ENCODE measurements around the gene CA9. TPM values are rescaled to one million over a fixed set of nuclear protein-coding genes. Genes with fewer than 3 reads are reported as not detected.

The CA9 gene
- total and polyA plus RNA-seq, 2 donors from 2014 or later, result 0.67 to 0.85 TPM

GRCh38 chr9:35691757-35692301 is 18.1 kb downstream of the CA9 start:
- intact Hi-C loops (cut with DNase I), result no loop called here
- no peak overlapping the region for H3K9ac ChIP-seq (ENCODE audit: low read length in 3 of 3)
- peak overlapping the region in 1 of 3 donors; percentile 74 for H3K4me3 ChIP-seq (ENCODE audit: low read length in 3 of 3)
- H3K27ac ChIP-seq (ENCODE audit: low read depth in 2 of 2, low read length in 2 of 2), result no peak overlapping the region
- no peaks in the 10 kb centered on the region for H3K27me3 ChIP-seq (ENCODE audit: control insufficient read depth, insufficient read depth, low read length)
- TF ChIP-seq CTCF (IDR thresholded peaks at IDR 0.05; ENCODE audit: borderline replicate concordance, extremely low read depth, insufficient read depth), result no peak
- peaks cover 0 to 6% (median 0%) of the 10 kb centered on the region in 3 donors for H3K4me1 ChIP-seq (ENCODE audit: control insufficient read depth in 2 of 3, insufficient read depth in 2 of 3, low read depth in 1 of 3, low read length in 3 of 3)
- DNase-seq (peak in 1 of 5 donors; percentile 63), FAIRE-seq (no peak)
- peaks cover 0 to 2% (median under 1%) of the 10 kb centered on the region in 3 donors for H3K36me3 ChIP-seq (ENCODE audit: control insufficient read depth in 2 of 3, insufficient read depth in 3 of 3, low read length in 3 of 3)
- H3K9me3 ChIP-seq (ENCODE audit: control insufficient read depth in 2 of 3, insufficient read depth in 1 of 3, low read length in 3 of 3), result no peaks in the 10 kb centered on the region

GRCh38 chr9:35695943-35696401 is 22.2 kb downstream of the CA9 start:
- H3K4me1 ChIP-seq (ENCODE audit: control insufficient read depth in 2 of 3, insufficient read depth in 2 of 3, low read depth in 1 of 3, low read length in 3 of 3), result peaks cover 0 to 2% (median 0%) of the 10 kb centered on the region in 3 donors
- no peaks in the 10 kb centered on the region for H3K27me3 ChIP-seq (ENCODE audit: control insufficient read depth, insufficient read depth, low read length)
- no peak overlapping the region for H3K27ac ChIP-seq (ENCODE audit: low read depth in 2 of 2, low read length in 2 of 2)
- DNase-seq (no peak), FAIRE-seq (no peak)
- no peak overlapping the region for H3K9ac ChIP-seq (ENCODE audit: low read length in 3 of 3)
- intact Hi-C loops (cut with DNase I), result no loop called here
- H3K9me3 ChIP-seq (ENCODE audit: control insufficient read depth in 2 of 3, insufficient read depth in 1 of 3, low read length in 3 of 3), result no peaks in the 10 kb centered on the region
- no peak overlapping the region for H3K4me3 ChIP-seq (ENCODE audit: low read length in 3 of 3)
- TF ChIP-seq CTCF (IDR thresholded peaks at IDR 0.05; ENCODE audit: borderline replicate concordance, extremely low read depth, insufficient read depth), result no peak
- H3K36me3 ChIP-seq (ENCODE audit: control insufficient read depth in 2 of 3, insufficient read depth in 3 of 3, low read length in 3 of 3), result peaks cover 13 to 39% (median 37%) of the 10 kb centered on the region in 3 donors

GRCh38 chr9:35696520-35697215 is 22.9 kb downstream of the CA9 start:
- Histone ChIP-seq H3K9ac (ENCODE audit: low read length in 3 of 3) (no peak overlapping the region), H3K27me3 (ENCODE audit: control insufficient read depth, insufficient read depth, low read length) (no peaks in the 10 kb centered on the region), H3K27ac (ENCODE audit: low read depth in 2 of 2, low read length in 2 of 2) (no peak overlapping the region), H3K36me3 (ENCODE audit: control insufficient read depth in 2 of 3, insufficient read depth in 3 of 3, low read length in 3 of 3) (peaks cover 18 to 45% (median 40%) of the 10 kb centered on the region in 3 donors), H3K4me1 (ENCODE audit: control insufficient read depth in 2 of 3, insufficient read depth in 2 of 3, low read depth in 1 of 3, low read length in 3 of 3) (peaks cover 0 to 2% (median 0%) of the 10 kb centered on the region in 3 donors), H3K4me3 (ENCODE audit: low read length in 3 of 3) (no peak overlapping the region), H3K9me3 (ENCODE audit: control insufficient read depth in 2 of 3, insufficient read depth in 1 of 3, low read length in 3 of 3) (no peaks in the 10 kb centered on the region)
- TF ChIP-seq CTCF (IDR thresholded peaks at IDR 0.05; ENCODE audit: borderline replicate concordance, extremely low read depth, insufficient read depth), result peak; percentile 81
- intact Hi-C loops (cut with DNase I), result no loop called here
- DNase-seq (peak in 4 of 5 donors; percentile 47 to 59 (median 54)), FAIRE-seq (no peak)

Measured in kidney (tissue), 14 donors.